ENCODE results near the gene MTARC1.

DNA sequence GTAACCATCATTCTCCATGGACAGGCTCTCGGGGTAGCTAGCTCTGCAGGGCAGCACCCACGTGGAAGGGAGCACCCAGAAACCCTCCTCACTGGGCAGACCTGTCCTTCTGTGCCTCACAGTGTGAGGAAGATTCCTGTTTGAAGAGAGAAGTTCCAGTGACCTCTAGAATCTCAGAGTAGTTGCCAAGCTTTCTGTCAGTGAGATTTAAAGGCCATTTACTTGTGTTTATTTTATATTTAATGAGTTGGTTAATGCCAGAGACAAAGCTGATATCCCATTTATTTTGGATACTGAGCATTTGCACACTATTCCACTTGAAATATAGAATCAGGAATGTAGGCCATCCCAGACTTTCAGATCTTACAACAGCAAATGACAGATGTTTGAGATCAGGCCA is 28.7 kb downstream of the MTARC1 start:
- TF ChIP-seq, protein P1, sequence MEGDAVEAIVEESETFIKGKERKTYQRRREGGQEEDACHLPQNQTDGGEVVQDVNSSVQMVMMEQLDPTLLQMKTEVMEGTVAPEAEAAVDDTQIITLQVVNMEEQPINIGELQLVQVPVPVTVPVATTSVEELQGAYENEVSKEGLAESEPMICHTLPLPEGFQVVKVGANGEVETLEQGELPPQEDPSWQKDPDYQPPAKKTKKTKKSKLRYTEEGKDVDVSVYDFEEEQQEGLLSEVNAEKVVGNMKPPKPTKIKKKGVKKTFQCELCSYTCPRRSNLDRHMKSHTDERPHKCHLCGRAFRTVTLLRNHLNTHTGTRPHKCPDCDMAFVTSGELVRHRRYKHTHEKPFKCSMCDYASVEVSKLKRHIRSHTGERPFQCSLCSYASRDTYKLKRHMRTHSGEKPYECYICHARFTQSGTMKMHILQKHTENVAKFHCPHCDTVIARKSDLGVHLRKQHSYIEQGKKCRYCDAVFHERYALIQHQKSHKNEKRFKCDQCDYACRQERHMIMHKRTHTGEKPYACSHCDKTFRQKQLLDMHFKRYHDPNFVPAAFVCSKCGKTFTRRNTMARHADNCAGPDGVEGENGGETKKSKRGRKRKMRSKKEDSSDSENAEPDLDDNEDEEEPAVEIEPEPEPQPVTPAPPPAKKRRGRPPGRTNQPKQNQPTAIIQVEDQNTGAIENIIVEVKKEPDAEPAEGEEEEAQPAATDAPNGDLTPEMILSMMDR (IDR thresholded peaks at IDR 0.05) = no peak
- no peak for TF ChIP-seq POLR2A (IDR thresholded peaks at IDR 0.05)

Data from heart left ventricle (tissue), 13 donors.